ENCODE data around the gene HSBP1L1. TPM values are rescaled to one million over a fixed set of nuclear protein-coding genes. Genes with fewer than 3 reads are reported as not detected.
A peak's percentile ranks its signal among the peaks of the same experiment; 100 is the strongest.

Gene HSBP1L1
- not detected for total RNA-seq (ENCODE audit: unreplicated experiment)
- long read RNA-seq: 0 reads

DNA sequence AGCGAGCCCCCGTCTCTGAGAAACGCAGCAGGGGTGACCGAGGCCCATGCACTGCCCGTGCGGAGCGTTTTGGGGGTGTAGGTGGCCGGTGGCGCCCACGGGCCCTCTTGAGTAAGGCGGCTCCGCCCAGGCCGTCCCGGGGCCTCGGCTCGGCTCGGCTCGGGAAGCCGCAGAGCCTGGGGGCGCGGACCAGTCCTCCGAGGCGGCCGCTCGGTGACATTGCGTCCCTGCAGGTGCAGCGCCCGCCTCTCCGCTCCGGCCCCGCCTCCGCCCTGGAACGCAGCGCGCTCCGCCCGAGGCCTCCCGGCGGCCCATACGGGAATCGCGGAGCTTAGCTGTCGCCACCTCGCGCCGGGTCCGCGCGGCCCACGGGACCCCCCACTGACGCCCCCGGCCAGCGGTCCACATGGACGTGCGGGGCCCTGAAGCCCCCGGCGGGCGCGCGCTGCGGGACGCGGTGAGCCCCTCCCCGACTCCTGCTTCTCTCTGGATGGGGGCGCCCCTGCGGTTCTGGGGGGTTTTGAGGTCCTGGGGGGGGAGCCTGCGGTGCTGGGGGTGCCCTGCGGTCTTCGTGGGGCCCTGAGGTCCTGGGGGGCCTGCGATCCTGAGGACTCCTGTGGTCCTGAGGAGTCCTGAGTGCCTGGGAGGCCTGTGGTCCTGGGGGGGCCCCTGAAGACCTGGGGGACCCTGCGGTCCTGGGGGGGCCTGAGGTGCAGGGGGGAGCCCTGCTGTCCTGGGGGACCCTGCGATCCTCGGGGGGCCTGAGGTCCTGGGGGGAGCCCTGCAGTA lies at the start of gene HSBP1L1:
Gene HSBP1L1, plus strand, starts transcription at position 314 of the 789 bp plus-strand sequence. Its CDS starts 93 bp downstream, at position 407.
- peak within 1 kb of the TSS; percentile 61 for H3K4me3 Mint-ChIP-seq (ENCODE audit: unreplicated experiment)
- peaks cover 5% of the 10 kb centered on the region for H3K27me3 Mint-ChIP-seq (ENCODE audit: unreplicated experiment)
- no peaks in the 10 kb centered on the region for H3K36me3 Mint-ChIP-seq (ENCODE audit: unreplicated experiment)
- peak; percentile 77 for DNase-seq
- peaks cover 10% of the 10 kb centered on the region for H3K4me1 Mint-ChIP-seq (ENCODE audit: low read depth, unreplicated experiment)
- peaks cover 2% of the 10 kb centered on the region for H3K9me3 Mint-ChIP-seq (ENCODE audit: unreplicated experiment)
- H3K27ac Mint-ChIP-seq (ENCODE audit: unreplicated experiment): no peak within 1 kb of the TSS
- TF ChIP-seq CTCF (IDR thresholded peaks at IDR 0.05; ENCODE audit: partially characterized antibody, unreplicated experiment): no peak

GRCh38 chr18:79915161-79916127 lies 49.0 kb upstream of the HSBP1L1 start:
- H3K9me3 Mint-ChIP-seq (ENCODE audit: unreplicated experiment): peaks cover 20% of the 10 kb centered on the region
- no peak overlapping the region for H3K27ac Mint-ChIP-seq (ENCODE audit: unreplicated experiment)
- H3K4me3 Mint-ChIP-seq (ENCODE audit: unreplicated experiment): no peak overlapping the region
- H3K4me1 Mint-ChIP-seq (ENCODE audit: low read depth, unreplicated experiment): peaks cover 8% of the 10 kb centered on the region
- no peak for TF ChIP-seq CTCF (IDR thresholded peaks at IDR 0.05; ENCODE audit: partially characterized antibody, unreplicated experiment)
- peaks cover 17% of the 10 kb centered on the region for H3K27me3 Mint-ChIP-seq (ENCODE audit: unreplicated experiment)
- peaks cover 18% of the 10 kb centered on the region for H3K36me3 Mint-ChIP-seq (ENCODE audit: unreplicated experiment)
- no peak for DNase-seq

- no peak for TF ChIP-seq CTCF (IDR thresholded peaks at IDR 0.05; ENCODE audit: partially characterized antibody, unreplicated experiment)
- Mint-ChIP-seq H3K27ac (ENCODE audit: unreplicated experiment) (no peak overlapping the region), H3K36me3 (ENCODE audit: unreplicated experiment) (peaks cover 18% of the 10 kb centered on the region), H3K4me1 (ENCODE audit: low read depth, unreplicated experiment) (peaks cover 4% of the 10 kb centered on the region), H3K27me3 (ENCODE audit: unreplicated experiment) (peaks cover 17% of the 10 kb centered on the region), H3K4me3 (ENCODE audit: unreplicated experiment) (no peak overlapping the region), H3K9me3 (ENCODE audit: unreplicated experiment) (peaks cover 15% of the 10 kb centered on the region)
- no peak for DNase-seq
These were observed 48.3 kb upstream of the HSBP1L1 start for GRCh38 chr18:79916128-79916494.

- no peak for TF ChIP-seq CTCF (IDR thresholded peaks at IDR 0.05; ENCODE audit: partially characterized antibody, unreplicated experiment)
- peaks cover 17% of the 10 kb centered on the region for H3K27me3 Mint-ChIP-seq (ENCODE audit: unreplicated experiment)
- peaks cover 15% of the 10 kb centered on the region for H3K9me3 Mint-ChIP-seq (ENCODE audit: unreplicated experiment)
- peaks cover 4% of the 10 kb centered on the region for H3K4me1 Mint-ChIP-seq (ENCODE audit: low read depth, unreplicated experiment)
- no peak overlapping the region for H3K27ac Mint-ChIP-seq (ENCODE audit: unreplicated experiment)
- DNase-seq: no peak
- H3K4me3 Mint-ChIP-seq (ENCODE audit: unreplicated experiment): no peak overlapping the region
- H3K36me3 Mint-ChIP-seq (ENCODE audit: unreplicated experiment): peaks cover 18% of the 10 kb centered on the region
These were observed 47.8 kb upstream of the HSBP1L1 start for GRCh38 chr18:79916546-79917168.
